Measurements from ENCODE around the gene ADAMTS13. TPM values are rescaled to one million over a fixed set of nuclear protein-coding genes. Genes with fewer than 3 reads are reported as not detected.

Gene ADAMTS13
- polyA plus RNA-seq, 3 donors from 2014 or later, result 0.33 to 0.73 TPM; not detected in 1

- Mint-ChIP-seq H3K9me3 (no peaks in the 10 kb centered on the region), H3K4me1 (peaks cover 0 to 1% of the 10 kb centered on the region in 2 donors), H3K27me3 (ENCODE audit: low read depth in 3 of 3) (peaks cover 0 to 3% (median 0%) of the 10 kb centered on the region in 3 donors), H3K4me3 (no peak overlapping the region), H3K27ac (peak overlapping the region in 3 of 6 donors; percentile 12 to 23 (median 23)), H3K36me3 (peaks cover 0 to 11% (median 4%) of the 10 kb centered on the region in 3 donors)
- no peak for DNase-seq
These were observed 20.6 kb upstream of the ADAMTS13 start for GRCh38 chr9:133401588-133401987.

GRCh38 chr9:133402689-133403088 is 19.5 kb upstream of the ADAMTS13 start:
- H3K4me3 Mint-ChIP-seq, result no peak overlapping the region
- H3K9me3 Mint-ChIP-seq, result no peaks in the 10 kb centered on the region

DNA sequence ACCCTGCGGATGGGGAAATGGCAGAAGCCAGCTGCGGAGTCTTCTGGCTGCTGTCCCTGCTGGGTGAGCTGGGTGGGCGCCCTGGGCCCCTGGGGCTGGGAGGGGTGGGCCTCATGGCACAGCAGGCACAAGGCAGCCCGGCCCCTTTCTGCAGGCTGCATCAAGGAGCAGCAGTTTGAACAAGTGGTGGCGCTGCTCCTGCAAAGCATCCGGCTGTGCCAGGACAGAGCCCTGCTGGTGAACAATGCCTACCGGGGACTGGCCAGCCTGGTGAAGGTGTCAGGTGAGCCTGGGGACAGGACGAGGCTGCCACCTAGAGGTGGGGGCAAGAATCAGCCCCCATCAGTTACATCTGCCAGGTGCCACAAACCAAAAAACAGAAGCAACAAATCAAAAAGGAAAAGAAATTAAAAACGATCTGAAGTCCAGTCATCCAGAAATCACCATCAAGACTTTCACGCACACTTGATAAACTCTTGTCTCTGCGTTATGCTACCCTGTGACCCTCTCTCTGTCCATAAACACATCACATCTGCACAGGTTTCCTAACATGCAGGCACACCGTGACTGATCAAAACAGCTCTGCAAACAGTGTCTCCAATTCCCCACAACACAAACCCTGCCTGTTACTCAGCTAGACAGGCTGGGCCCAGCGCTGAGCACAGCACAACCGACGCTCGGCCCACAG is 18.3 kb upstream of the ADAMTS13 start:
- DNase-seq, result peak; percentile 26 to 51 (median 43)
- H3K4me1 Mint-ChIP-seq, result no peaks in the 10 kb centered on the region
- peaks cover 0 to 2% (median 0%) of the 10 kb centered on the region in 3 donors for H3K27me3 Mint-ChIP-seq (ENCODE audit: low read depth in 3 of 3)
- no peak overlapping the region for H3K4me3 Mint-ChIP-seq
- peak overlapping the region in 2 of 6 donors; percentile 41 to 46 for H3K27ac Mint-ChIP-seq
- H3K9me3 Mint-ChIP-seq, result no peaks in the 10 kb centered on the region
- H3K36me3 Mint-ChIP-seq, result peaks cover 4 to 24% (median 5%) of the 10 kb centered on the region in 3 donors

More at GRCh38 chr9:133402689-133403088, 19.5 kb upstream of the ADAMTS13 start:
- Mint-ChIP-seq H3K4me1 (no peaks in the 10 kb centered on the region), H3K27me3 (ENCODE audit: low read depth in 3 of 3) (peaks cover 0 to 2% (median 0%) of the 10 kb centered on the region in 3 donors), H3K36me3 (peaks cover 2 to 20% (median 4%) of the 10 kb centered on the region in 3 donors), H3K27ac (no peak overlapping the region)
- no peak for DNase-seq

DNA sequence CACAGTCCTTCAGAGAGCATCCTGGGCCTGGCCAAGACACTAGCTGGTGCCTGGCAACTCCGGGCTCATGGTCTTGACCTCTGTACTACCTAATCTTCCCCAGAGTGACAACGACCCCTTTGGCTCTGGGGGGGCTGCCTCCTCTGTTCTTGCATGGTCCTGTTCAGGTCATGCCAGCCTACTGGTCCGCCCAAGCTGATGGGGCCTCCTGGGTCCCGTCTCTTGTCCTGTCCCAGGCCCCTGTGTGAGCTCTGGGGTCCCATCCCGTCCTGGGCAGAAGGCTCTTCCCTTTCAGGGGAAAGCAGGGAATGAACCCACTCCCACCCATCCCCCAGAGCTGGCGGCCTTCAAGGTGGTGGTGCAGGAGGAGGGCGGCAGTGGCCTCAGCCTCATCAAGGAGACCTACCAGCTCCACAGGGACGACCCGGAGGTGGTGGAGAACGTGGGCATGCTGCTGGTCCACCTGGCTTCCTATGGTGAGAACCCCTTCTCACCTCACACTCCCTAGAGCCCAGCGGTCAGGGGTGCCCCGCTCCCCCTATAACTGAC is 17.6 kb upstream of the ADAMTS13 start:
- no peak for DNase-seq
- Mint-ChIP-seq H3K27me3 (ENCODE audit: low read depth in 3 of 3) (peaks cover 0 to 2% (median 0%) of the 10 kb centered on the region in 3 donors), H3K4me3 (no peak overlapping the region), H3K27ac (peak overlapping the region in 1 of 6 donors; percentile 46), H3K9me3 (no peaks in the 10 kb centered on the region), H3K4me1 (no peaks in the 10 kb centered on the region), H3K36me3 (peaks cover 4 to 28% (median 5%) of the 10 kb centered on the region in 3 donors)

GRCh38 chr9:133405508-133406438 is 16.4 kb upstream of the ADAMTS13 start:
- H3K9me3 Mint-ChIP-seq, result no peaks in the 10 kb centered on the region
- no peak for DNase-seq
- no peak overlapping the region for H3K27ac Mint-ChIP-seq
- peaks cover 9 to 37% (median 15%) of the 10 kb centered on the region in 3 donors for H3K36me3 Mint-ChIP-seq
- no peak overlapping the region for H3K4me3 Mint-ChIP-seq
- H3K4me1 Mint-ChIP-seq, result no peaks in the 10 kb centered on the region
- H3K27me3 Mint-ChIP-seq (ENCODE audit: low read depth in 3 of 3), result peaks cover 0 to 2% (median 0%) of the 10 kb centered on the region in 3 donors

DNA sequence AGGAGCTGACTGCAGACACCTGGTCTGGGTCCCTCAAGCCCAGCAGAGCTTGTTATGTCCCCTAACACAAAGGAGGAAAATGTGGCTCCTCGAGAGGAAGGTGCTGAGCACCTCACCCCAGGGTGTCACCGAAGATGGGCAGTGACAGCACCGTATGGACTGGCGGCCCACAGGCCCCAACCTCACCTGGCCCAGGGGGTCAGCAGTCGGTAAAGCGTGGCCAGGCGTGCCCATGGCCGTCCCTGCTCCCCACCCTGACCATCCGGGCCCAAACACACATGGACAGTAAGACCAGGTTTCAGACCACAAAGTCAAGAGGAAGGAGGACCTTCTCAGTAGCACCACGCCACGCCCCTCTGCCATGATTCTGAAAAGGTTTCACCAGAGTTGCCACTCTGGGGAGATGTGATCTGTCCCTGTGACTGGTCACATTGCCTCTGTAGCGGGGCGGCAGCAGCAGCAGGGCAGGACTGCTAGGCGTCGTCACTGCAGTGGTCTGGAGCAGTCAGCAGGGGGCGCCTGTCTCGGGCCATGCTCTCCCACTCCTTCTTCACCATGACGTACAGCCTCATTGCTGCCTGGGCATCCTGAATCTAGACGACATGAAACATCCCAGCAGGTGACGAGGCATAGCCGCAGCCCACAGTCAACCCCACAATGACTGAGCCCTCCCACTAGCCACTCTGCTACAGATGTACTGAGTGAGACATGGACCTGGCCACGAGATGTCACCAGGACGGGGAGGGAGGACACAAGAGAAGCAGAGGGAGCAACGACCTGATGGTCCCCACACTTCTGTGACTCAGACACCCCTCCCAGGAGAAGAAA is 15.5 kb upstream of the ADAMTS13 start:
- peak; percentile 58 to 68 (median 61) for DNase-seq
- H3K27me3 Mint-ChIP-seq (ENCODE audit: low read depth in 3 of 3), result peaks cover 0 to 2% (median 0%) of the 10 kb centered on the region in 3 donors
- no peaks in the 10 kb centered on the region for H3K4me1 Mint-ChIP-seq
- no peaks in the 10 kb centered on the region for H3K9me3 Mint-ChIP-seq
- no peak overlapping the region for H3K4me3 Mint-ChIP-seq
- H3K36me3 Mint-ChIP-seq, result peaks cover 12 to 40% (median 18%) of the 10 kb centered on the region in 3 donors
- H3K27ac Mint-ChIP-seq, result peak overlapping the region in 5 of 6 donors; percentile 24 to 62 (median 35)

DNA sequence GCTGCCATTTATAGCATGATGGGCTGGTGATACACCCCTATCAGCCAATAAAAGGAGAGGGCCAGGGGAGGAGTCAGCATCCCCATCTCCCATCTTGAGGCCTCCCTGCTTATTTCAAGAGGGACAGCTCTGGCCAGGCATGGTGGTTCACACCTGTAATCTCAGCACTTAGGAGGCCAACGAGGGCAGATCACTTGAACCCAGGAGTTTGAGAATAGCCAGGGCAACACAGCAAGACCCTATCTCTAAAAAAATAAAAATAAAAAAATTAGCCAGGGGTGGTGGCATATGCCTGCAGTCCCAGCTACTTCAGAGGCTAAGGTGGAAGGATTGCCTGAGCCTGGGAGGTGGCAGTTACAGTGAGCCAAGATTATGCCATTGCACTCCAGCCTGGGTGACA is 14.1 kb upstream of the ADAMTS13 start:
- peaks cover 12 to 48% (median 18%) of the 10 kb centered on the region in 3 donors for H3K36me3 Mint-ChIP-seq
- DNase-seq, result no peak
- no peaks in the 10 kb centered on the region for H3K9me3 Mint-ChIP-seq
- H3K4me3 Mint-ChIP-seq, result no peak overlapping the region
- H3K27me3 Mint-ChIP-seq (ENCODE audit: low read depth in 3 of 3), result peaks cover 0 to 2% (median 0%) of the 10 kb centered on the region in 3 donors
- peaks cover under 1 to 1% of the 10 kb centered on the region in 2 donors for H3K4me1 Mint-ChIP-seq
- H3K27ac Mint-ChIP-seq, result no peak overlapping the region

DNA sequence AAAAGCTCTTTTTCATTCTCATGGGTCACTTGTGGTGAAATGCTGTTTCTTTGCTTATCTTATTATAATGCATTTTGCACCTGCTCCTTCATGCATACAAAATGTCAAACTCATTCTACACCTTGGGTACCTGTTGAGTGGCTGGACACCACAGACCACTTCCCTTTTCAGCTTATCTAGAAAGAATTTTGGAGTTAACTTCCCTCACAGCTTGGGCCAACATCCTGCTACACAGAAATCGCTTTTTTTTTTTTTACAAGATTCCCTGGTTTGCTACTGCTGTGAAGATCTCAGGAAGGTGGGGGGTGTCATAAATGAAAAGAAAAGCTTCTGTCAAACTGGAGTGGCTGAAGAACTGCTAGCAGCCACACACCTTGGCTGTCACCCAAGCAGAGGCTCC is 7.0 kb upstream of the ADAMTS13 start:
- Mint-ChIP-seq H3K9me3 (no peaks in the 10 kb centered on the region), H3K27me3 (ENCODE audit: low read depth in 3 of 3) (peaks cover 0 to 3% (median 2%) of the 10 kb centered on the region in 3 donors), H3K4me1 (peaks cover 50 to 59% of the 10 kb centered on the region in 2 donors), H3K4me3 (peak overlapping the region in 2 of 5 donors; percentile 87 to 89), H3K27ac (peak overlapping the region in 4 of 6 donors; percentile 7 to 23 (median 12)), H3K36me3 (peaks cover 6 to 31% (median 9%) of the 10 kb centered on the region in 3 donors)
- no peak for DNase-seq

- Mint-ChIP-seq H3K27ac (peak within 1 kb of the TSS; percentile 83 to 90 (median 88)), H3K4me3 (peak within 1 kb of the TSS; percentile 87 to 91 (median 89)), H3K36me3 (peaks cover 0 to 16% (median 0%) of the 10 kb centered on the region in 3 donors), H3K27me3 (ENCODE audit: low read depth in 3 of 3) (peaks cover 0 to 3% (median 2%) of the 10 kb centered on the region in 3 donors), H3K9me3 (no peaks in the 10 kb centered on the region), H3K4me1 (peaks cover 50 to 59% of the 10 kb centered on the region in 2 donors)
- DNase-seq, result peak; percentile 79 to 86 (median 84)
These were observed 4.4 kb upstream of the ADAMTS13 start, which contains the start of gene REXO4 for GRCh38 chr9:133417541-133418461. Gene REXO4 (minus strand): TSS chr9:133418010. CDS start chr9:133417844, 166 bp downstream.

- Mint-ChIP-seq H3K27me3 (ENCODE audit: low read depth in 3 of 3) (peaks cover 0 to 5% (median 2%) of the 10 kb centered on the region in 3 donors), H3K27ac (peak overlapping the region in 5 of 6 donors; percentile 23 to 88 (median 83)), H3K9me3 (no peaks in the 10 kb centered on the region), H3K4me1 (peaks cover 45 to 49% of the 10 kb centered on the region in 2 donors), H3K4me3 (peak overlapping the region; percentile 76 to 89 (median 88)), H3K36me3 (peaks cover 0 to 13% (median 0%) of the 10 kb centered on the region in 3 donors)
- no peak for DNase-seq
These were observed 3.2 kb upstream of the ADAMTS13 start for GRCh38 chr9:133419005-133419404.

- H3K36me3 Mint-ChIP-seq, result no peaks in the 10 kb centered on the region
- H3K27ac Mint-ChIP-seq, result peak overlapping the region in 4 of 6 donors; percentile 43 to 74 (median 57)
- peak overlapping the region in 1 of 5 donors; percentile 1 for H3K4me3 Mint-ChIP-seq
- H3K4me1 Mint-ChIP-seq, result peaks cover 35% of the 10 kb centered on the region in 2 donors
- DNase-seq, result no peak
- H3K27me3 Mint-ChIP-seq (ENCODE audit: low read depth in 3 of 3), result peaks cover 0 to 5% (median 2%) of the 10 kb centered on the region in 3 donors
- no peaks in the 10 kb centered on the region for H3K9me3 Mint-ChIP-seq
These were observed 1.8 kb upstream of the ADAMTS13 start for GRCh38 chr9:133420392-133420827.

- no peak overlapping the region for H3K4me3 Mint-ChIP-seq
- DNase-seq, result no peak
- peaks cover 15 to 19% of the 10 kb centered on the region in 2 donors for H3K4me1 Mint-ChIP-seq
- H3K9me3 Mint-ChIP-seq, result no peaks in the 10 kb centered on the region
- peaks cover 0 to 2% (median 2%) of the 10 kb centered on the region in 3 donors for H3K27me3 Mint-ChIP-seq (ENCODE audit: low read depth in 3 of 3)
- no peaks in the 10 kb centered on the region for H3K36me3 Mint-ChIP-seq
- H3K27ac Mint-ChIP-seq, result no peak overlapping the region
These were observed 1.0 kb downstream of the ADAMTS13 start for GRCh38 chr9:133423216-133423615.
